ENCODE measurements around the gene LTBP1. TPM values are rescaled to one million over a fixed set of nuclear protein-coding genes. Genes with fewer than 3 reads are reported as not detected.

LTBP1 gene
- total and polyA plus RNA-seq, 2 experiments from 2014 or later, result 35.6 to 68.9 TPM

DNA sequence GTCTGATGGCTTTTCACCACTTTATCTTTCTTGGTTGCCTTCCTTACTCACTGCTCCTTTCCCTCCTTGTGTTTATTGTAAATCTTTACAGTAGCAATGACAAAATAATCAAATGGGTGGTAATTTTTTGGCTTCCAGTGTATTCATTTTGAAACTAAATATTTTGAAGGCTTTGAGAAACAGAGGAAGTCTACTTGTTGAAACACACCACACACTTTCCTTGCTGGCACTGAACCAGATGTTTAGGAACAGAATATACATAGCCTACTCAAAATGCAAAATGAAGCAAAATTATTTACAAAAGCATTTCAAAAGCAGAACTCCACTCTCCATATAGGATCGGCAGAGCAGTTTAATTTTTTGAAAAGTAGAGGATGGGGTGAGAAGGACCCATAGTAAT, 189.8 kb downstream of the LTBP1 start:
- Histone ChIP-seq H3K4me3 (no peak overlapping the region), H3K27me3 (no peaks in the 10 kb centered on the region), H3K9me3 (ENCODE audit: low read depth) (no peaks in the 10 kb centered on the region), H3K4me2 (peak overlapping the region; percentile 68), H3K27ac (no peak overlapping the region), H3K4me1 (ENCODE audit: insufficient read depth) (peaks cover 8% of the 10 kb centered on the region), H4K20me1 (ENCODE audit: insufficient read depth, poor library complexity, severe bottlenecking) (no peaks in the 10 kb centered on the region), H3K9me2 (replicated peaks; ENCODE audit: insufficient read depth) (no peaks in the 10 kb centered on the region), H3K79me2 (peaks cover 3% of the 10 kb centered on the region), H2AFZ (no peak overlapping the region), H3K36me3 (replicated peaks; ENCODE audit: insufficient read depth, low read depth) (no peaks in the 10 kb centered on the region)
- 77% methylated on average over 1 of the region's 1 CpG for WGBS (ENCODE audit: low lambda C conversion rate, missing lambda C conversion rate)
- TF ChIP-seq EZH2phosphoT487 (IDR thresholded peaks at IDR 0.05; ENCODE audit: low read depth, severe bottlenecking, unreplicated experiment) (no peak), EZH2 (IDR thresholded peaks at IDR 0.05; ENCODE audit: borderline replicate concordance) (no peak)
- TF ChIP-seq, protein P1, sequence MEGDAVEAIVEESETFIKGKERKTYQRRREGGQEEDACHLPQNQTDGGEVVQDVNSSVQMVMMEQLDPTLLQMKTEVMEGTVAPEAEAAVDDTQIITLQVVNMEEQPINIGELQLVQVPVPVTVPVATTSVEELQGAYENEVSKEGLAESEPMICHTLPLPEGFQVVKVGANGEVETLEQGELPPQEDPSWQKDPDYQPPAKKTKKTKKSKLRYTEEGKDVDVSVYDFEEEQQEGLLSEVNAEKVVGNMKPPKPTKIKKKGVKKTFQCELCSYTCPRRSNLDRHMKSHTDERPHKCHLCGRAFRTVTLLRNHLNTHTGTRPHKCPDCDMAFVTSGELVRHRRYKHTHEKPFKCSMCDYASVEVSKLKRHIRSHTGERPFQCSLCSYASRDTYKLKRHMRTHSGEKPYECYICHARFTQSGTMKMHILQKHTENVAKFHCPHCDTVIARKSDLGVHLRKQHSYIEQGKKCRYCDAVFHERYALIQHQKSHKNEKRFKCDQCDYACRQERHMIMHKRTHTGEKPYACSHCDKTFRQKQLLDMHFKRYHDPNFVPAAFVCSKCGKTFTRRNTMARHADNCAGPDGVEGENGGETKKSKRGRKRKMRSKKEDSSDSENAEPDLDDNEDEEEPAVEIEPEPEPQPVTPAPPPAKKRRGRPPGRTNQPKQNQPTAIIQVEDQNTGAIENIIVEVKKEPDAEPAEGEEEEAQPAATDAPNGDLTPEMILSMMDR (IDR thresholded peaks at IDR 0.05; ENCODE audit: poor library complexity), result no peak
- no peak for DNase-seq (ENCODE audit: low spot score)

DNA sequence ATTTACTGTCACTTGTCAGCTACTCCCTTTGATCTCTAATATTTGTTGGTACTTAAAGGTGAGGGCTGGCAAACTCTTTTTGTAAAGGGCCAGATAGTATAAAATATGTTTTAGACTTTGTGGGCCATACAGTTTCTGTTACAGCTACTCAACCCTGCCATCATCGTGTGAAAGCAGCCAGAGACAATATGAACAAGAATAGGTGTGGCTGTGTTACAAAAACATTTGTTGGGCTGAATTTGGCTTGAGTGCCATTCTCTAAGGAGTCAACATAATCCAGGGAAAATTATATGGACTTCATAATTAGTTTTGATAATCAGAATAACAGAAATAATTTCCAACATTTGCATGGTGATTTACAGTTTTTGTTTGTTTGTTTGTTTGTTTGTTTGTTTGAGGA, 190.6 kb downstream of the LTBP1 start:
- no peak overlapping the region for H3K4me2 ChIP-seq
- H3K27me3 ChIP-seq, result no peaks in the 10 kb centered on the region
- H3K4me1 ChIP-seq (ENCODE audit: insufficient read depth), result peaks cover 8% of the 10 kb centered on the region
- 91% methylated on average over 1 of the region's 1 CpG for whole genome bisulfite sequencing (ENCODE audit: low lambda C conversion rate, missing lambda C conversion rate)
- H3K9me2 ChIP-seq (replicated peaks; ENCODE audit: insufficient read depth), result no peaks in the 10 kb centered on the region
- no peaks in the 10 kb centered on the region for H3K9me3 ChIP-seq (ENCODE audit: low read depth)
- no peak for DNase-seq (ENCODE audit: low spot score)
- H2AFZ ChIP-seq, result no peak overlapping the region
- H3K79me2 ChIP-seq, result peaks cover 3% of the 10 kb centered on the region
- TF ChIP-seq, protein P1 (IDR thresholded peaks at IDR 0.05; ENCODE audit: poor library complexity), result no peak
- TF ChIP-seq EZH2 (IDR thresholded peaks at IDR 0.05; ENCODE audit: borderline replicate concordance) (no peak), EZH2phosphoT487 (IDR thresholded peaks at IDR 0.05; ENCODE audit: low read depth, severe bottlenecking, unreplicated experiment) (no peak)
- H3K27ac ChIP-seq, result no peak overlapping the region
- no peaks in the 10 kb centered on the region for H3K36me3 ChIP-seq (replicated peaks; ENCODE audit: insufficient read depth, low read depth)
- no peaks in the 10 kb centered on the region for H4K20me1 ChIP-seq (ENCODE audit: insufficient read depth, poor library complexity, severe bottlenecking)
- H3K4me3 ChIP-seq, result no peak overlapping the region

DNA sequence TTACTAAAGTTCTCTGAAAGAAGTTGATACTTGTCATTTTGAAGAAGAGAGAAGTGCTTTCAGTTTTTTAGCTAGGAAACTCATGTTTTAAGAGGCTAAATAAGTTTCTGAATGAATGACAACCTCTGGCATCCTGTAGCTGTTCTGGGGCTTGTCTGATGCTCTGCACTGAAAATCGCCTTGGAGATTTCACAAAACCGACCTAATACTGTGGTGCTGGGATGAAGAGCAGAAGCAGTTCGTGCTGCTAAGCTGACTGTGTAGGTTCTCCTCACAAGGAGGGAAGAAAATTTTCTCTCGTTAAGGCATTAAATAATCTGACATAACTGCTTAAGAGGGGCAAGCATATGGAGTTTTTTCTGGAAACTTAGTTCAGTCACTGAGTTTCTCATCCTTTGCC, 193.2 kb downstream of the LTBP1 start:
- Histone ChIP-seq H3K4me3 (no peak overlapping the region), H3K79me2 (peaks cover 3% of the 10 kb centered on the region), H3K4me2 (no peak overlapping the region), H3K36me3 (replicated peaks; ENCODE audit: insufficient read depth, low read depth) (no peaks in the 10 kb centered on the region), H3K27me3 (no peaks in the 10 kb centered on the region), H3K9me3 (ENCODE audit: low read depth) (no peaks in the 10 kb centered on the region), H3K9me2 (replicated peaks; ENCODE audit: insufficient read depth) (no peaks in the 10 kb centered on the region), H4K20me1 (ENCODE audit: insufficient read depth, poor library complexity, severe bottlenecking) (no peaks in the 10 kb centered on the region), H3K4me1 (ENCODE audit: insufficient read depth) (no peaks in the 10 kb centered on the region), H2AFZ (no peak overlapping the region), H3K27ac (no peak overlapping the region)
- no peak for DNase-seq (ENCODE audit: low spot score)
- WGBS (ENCODE audit: low lambda C conversion rate, missing lambda C conversion rate), result 77% methylated on average over 4 of the region's 4 CpGs
- TF ChIP-seq EZH2 (IDR thresholded peaks at IDR 0.05; ENCODE audit: borderline replicate concordance) (no peak), EZH2phosphoT487 (IDR thresholded peaks at IDR 0.05; ENCODE audit: low read depth, severe bottlenecking, unreplicated experiment) (no peak)
- TF ChIP-seq, protein P1 (IDR thresholded peaks at IDR 0.05; ENCODE audit: poor library complexity), result no peak

DNA sequence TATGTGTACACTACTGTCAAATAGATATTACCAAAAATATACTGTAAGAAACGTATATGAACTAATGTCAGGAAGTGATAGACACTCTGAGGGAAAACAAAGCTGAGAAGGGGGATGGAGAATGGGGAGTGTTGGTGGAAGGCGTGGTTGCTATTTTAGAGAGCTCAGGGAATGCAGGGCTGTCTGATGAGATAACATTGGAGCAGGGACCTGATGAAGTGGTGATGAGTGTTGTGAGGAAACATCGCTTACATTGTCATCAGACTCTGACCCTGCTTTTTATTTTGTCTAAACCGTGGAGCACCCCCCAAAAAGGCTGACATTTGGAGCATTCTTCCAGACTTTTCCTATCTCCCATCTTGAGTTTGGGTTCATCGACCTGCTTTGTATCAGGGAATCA, 194.7 kb downstream of the LTBP1 start:
- no peak overlapping the region for H3K27ac ChIP-seq
- WGBS (ENCODE audit: low lambda C conversion rate, missing lambda C conversion rate), result 92% methylated on average over 5 of the region's 5 CpGs
- H3K4me2 ChIP-seq, result no peak overlapping the region
- no peaks in the 10 kb centered on the region for H3K9me3 ChIP-seq (ENCODE audit: low read depth)
- no peak overlapping the region for H3K4me3 ChIP-seq
- TF ChIP-seq EZH2 (IDR thresholded peaks at IDR 0.05; ENCODE audit: borderline replicate concordance), result no peak
- TF ChIP-seq, protein P1 (IDR thresholded peaks at IDR 0.05; ENCODE audit: poor library complexity), result no peak
- no peak for TF ChIP-seq EZH2phosphoT487 (IDR thresholded peaks at IDR 0.05; ENCODE audit: low read depth, severe bottlenecking, unreplicated experiment)
- no peaks in the 10 kb centered on the region for H3K9me2 ChIP-seq (replicated peaks; ENCODE audit: insufficient read depth)
- no peaks in the 10 kb centered on the region for H4K20me1 ChIP-seq (ENCODE audit: insufficient read depth, poor library complexity, severe bottlenecking)
- no peaks in the 10 kb centered on the region for H3K4me1 ChIP-seq (ENCODE audit: insufficient read depth)
- H3K27me3 ChIP-seq, result no peaks in the 10 kb centered on the region
- H2AFZ ChIP-seq, result no peak overlapping the region
- H3K36me3 ChIP-seq (replicated peaks; ENCODE audit: insufficient read depth, low read depth), result no peaks in the 10 kb centered on the region
- DNase-seq (ENCODE audit: low spot score), result no peak
- peaks cover 3% of the 10 kb centered on the region for H3K79me2 ChIP-seq

Data from hepatocyte (in vitro differentiated cells).